AG04449 (cell line): ENCODE data around the gene WDR54.
"Not testable (repeated sequence)": the region's sequence is repeated elsewhere in the genome, so short reads cannot be mapped to it uniquely, and the experiment has no call there.

Experiments
- CTCF ChIA-PET: fragments of 350-600 bp; formaldehyde crosslinking; extraction: SDS; loops from one replicate; lab custom pipeline; 2021; ENCODE audit warnings: antibody characterized with exemption; lab: Yijun Ruan, JAX
- POLR2A ChIA-PET: fragments of 400-600, 350-600 bp; formaldehyde crosslinking; extraction: SDS; loops from one replicate; lab custom pipeline; 2020; ENCODE audit warnings: antibody characterized with exemption, inconsistent platforms; lab: Yijun Ruan, JAX
- DNase-seq: peaks from one replicate; pipeline ENCODE4 v3.0.0-alpha.2; 2010; ENCODE audit warnings: low read depth, low spot score
- H3K4me3 ChIP-seq: 2 replicates; pipeline ENCODE4 v1.5.1; 2011; ENCODE audit warnings: low read depth, mild to moderate bottlenecking, control low read depth, low read length
- TF ChIP-seq, protein P1 (sequence below): IDR thresholded peaks from one replicate; pipeline ENCODE4 v1.5.1; 2011; ENCODE audit warnings: mild to moderate bottlenecking, moderate library complexity, low read length, control low read depth, inconsistent platforms; ENCODE audit not compliant: insufficient read depth; ENCODE audit errors: missing control alignments

The WDR54 gene

DNA sequence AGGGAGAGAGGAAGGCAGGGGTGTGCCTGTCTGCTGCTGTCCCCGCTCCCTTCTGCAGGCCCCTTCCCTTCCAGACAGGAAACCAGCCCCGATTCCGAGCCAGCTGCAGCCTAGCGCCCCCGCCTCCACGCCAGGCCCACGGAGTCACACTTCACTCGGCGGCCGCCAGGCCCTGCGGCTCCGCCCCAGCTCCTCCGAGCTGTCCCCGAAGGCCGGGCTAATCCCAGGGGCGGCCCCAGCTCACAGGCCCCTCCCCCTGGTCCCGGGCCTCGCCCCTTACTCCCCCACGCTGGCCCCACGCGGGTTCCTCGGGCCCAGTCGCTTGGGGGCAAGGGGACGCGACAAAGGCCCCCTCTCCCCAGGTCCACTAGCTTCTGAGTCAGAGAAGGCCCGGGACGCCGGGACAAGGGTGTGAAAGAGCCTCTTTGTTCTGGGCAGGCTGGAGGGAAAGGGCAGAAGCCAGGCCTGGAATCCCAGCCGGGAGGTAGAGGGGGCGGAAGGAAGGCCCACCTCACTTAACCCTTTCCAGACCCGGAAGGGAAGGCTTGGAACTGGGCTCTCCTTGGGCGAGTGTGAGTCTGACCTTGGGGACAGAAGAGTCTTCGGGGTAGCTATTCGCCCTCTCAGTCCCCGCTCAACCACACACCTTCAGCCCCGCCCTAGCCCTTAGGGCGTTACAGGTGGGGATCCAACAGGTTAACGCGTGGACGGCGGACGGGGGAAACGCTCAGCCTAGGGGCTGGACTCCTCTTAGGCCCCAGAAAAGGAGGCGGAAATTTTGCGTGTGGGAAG, 19.0 kb downstream of the WDR54 start:
- DNase-seq: no peak
- ChIA-PET CTCF (interaction anchor here (1.1 to 2.7 kb wide), 9 partner anchors 10 to 106 kb away, joined by 3 to 16 read pairs (median 7); partner anchors contain the start of genes CCDC142, INO80B and TTC31), POLR2A (interaction anchor here (0.6 to 1.1 kb wide), 5 partner anchors 13 to 35 kb away, joined by 3 to 8 read pairs (median 3); partner anchors contain the start of genes INO80B and WBP1)
- H3K4me3 ChIP-seq: peak overlapping the region; percentile 71
- TF ChIP-seq, protein P1, sequence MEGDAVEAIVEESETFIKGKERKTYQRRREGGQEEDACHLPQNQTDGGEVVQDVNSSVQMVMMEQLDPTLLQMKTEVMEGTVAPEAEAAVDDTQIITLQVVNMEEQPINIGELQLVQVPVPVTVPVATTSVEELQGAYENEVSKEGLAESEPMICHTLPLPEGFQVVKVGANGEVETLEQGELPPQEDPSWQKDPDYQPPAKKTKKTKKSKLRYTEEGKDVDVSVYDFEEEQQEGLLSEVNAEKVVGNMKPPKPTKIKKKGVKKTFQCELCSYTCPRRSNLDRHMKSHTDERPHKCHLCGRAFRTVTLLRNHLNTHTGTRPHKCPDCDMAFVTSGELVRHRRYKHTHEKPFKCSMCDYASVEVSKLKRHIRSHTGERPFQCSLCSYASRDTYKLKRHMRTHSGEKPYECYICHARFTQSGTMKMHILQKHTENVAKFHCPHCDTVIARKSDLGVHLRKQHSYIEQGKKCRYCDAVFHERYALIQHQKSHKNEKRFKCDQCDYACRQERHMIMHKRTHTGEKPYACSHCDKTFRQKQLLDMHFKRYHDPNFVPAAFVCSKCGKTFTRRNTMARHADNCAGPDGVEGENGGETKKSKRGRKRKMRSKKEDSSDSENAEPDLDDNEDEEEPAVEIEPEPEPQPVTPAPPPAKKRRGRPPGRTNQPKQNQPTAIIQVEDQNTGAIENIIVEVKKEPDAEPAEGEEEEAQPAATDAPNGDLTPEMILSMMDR: peak; percentile 49

DNA sequence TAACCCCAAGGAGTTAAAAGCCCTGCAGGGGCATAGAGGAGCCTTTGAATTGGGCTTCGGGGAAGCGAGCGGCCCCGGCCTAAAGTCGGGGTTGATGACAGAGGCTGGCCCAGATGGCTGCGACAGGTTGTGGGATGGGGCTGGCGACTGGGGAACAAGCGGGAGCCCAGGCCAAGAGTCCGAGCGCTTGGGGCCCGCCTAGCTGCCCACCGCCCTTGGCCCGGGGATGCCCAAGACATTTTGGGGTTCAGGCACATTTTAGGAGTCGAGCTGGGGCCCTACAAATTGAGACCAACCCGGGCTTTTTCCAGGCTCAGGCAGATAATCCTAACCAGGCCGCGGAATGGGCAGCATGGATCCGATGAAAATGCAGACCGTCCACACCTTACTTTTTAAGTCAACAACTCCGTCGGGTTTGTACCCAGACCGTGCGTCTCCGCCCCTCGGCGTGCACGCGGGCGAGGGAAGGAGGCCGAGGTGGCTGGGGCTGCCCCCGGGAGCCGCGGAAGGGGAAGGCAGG, 19.7 kb downstream of the WDR54 start:
- ChIA-PET POLR2A (no interaction called here), CTCF (interaction anchor here (1.2 to 2.7 kb wide), 4 partner anchors 10 to 106 kb away, joined by 6 to 16 read pairs (median 8); partner anchors contain the start of gene INO80B)

DNA sequence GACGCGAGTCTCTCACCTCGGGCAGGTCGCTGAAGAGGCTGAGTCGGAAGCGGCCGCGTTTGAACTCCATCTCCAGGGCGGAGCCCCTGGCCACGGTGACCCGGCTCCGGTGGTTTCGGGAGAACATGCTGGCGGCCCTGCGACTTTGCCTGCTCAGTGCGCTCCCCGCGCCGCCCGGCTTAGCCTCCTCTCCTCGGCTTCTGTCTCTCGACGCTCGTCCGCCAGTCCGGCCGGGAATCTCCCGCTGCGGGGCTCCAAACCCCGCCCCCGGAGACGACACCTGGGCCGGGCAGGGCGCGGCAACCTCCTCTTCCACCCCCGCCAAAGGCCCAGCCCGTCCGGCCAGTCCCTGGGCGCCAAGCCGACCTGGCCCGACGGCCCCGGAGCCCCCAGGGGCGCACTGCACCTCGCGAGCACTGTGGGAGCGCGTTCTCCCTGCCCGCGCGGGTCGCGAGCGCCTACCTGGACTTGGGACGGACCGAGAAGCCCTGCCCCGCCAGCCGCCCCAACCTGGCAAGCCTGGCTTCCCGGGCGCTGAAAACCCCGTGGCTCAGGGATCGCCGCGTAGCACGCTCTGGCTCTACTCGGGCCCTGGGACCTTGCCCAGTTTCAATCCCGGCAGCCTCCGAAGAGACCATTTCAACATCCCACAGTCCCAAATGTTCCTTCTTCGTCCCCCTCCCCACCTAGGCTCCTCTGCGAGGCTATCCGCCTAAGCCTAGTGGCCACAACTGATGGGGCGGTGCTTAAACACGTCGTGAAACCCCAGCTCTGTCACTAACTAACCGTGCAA, 20.4 kb downstream of the WDR54 start, which contains the start of gene RTKN:
Gene RTKN, minus strand, starts transcription at position 248 of the 793 bp plus-strand sequence. Its CDS starts 121 bp downstream, at position 127.
- ChIA-PET POLR2A (no interaction called here), CTCF (interaction anchor here (1.2 to 2.2 kb wide), 4 partner anchors 13 to 53 kb away, joined by 3 to 6 read pairs (median 4); partner anchors contain the start of gene INO80B)
- no peak for DNase-seq
- peak within 1 kb of the TSS; percentile 71 for H3K4me3 ChIP-seq
- TF ChIP-seq, protein P1: no peak

More for the DNA sequence above, 19.7 kb downstream of the WDR54 start:
- H3K4me3 ChIP-seq: no peak overlapping the region
- no peak for DNase-seq
- TF ChIP-seq, protein P1: no peak

DNA sequence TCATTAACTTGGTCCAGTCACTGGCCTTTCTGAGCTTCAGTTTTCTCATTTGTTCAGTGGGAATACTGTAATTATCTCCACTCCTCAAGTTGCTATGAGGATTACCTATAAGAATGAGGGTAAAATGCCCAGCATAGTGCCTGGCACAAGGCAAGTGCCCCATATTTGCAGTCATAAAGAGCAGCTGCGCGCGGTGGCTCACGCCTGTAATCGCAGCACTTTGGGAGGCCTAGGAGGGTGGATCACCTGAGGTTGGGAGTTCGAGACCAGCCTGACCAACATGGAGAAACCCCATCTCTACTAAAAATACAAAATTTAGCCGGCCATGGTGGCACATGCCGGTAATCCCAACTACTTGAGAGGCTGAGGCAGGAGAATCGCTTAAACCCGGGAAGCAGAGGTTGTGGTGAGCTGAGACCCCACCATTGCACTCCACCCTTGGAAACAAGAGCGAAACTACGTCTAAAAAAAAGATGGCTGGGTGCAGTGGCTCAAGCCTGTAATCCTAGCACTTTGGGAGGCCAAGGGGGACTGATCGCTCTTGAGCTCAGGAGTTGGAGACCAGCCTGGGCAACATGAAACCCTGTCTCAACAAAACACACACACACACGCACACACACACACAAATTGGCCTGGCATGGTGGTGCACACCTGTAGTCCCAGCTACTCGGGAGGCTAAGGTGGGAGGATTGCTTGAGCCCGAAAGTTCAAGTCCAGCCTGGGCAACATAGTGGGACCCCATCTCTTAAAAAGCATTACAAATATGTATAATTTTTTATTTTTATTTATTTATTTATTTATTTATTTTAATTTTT, 21.2 kb downstream of the WDR54 start:
- H3K4me3 ChIP-seq, DNase-seq, POLR2A ChIA-PET: not testable (repeated sequence)
- CTCF ChIA-PET: interaction anchor here (1.2 to 1.5 kb wide), 4 partner anchors 12 to 53 kb away, joined by 3 to 4 read pairs (median 4); partner anchors contain the start of gene INO80B

DNA sequence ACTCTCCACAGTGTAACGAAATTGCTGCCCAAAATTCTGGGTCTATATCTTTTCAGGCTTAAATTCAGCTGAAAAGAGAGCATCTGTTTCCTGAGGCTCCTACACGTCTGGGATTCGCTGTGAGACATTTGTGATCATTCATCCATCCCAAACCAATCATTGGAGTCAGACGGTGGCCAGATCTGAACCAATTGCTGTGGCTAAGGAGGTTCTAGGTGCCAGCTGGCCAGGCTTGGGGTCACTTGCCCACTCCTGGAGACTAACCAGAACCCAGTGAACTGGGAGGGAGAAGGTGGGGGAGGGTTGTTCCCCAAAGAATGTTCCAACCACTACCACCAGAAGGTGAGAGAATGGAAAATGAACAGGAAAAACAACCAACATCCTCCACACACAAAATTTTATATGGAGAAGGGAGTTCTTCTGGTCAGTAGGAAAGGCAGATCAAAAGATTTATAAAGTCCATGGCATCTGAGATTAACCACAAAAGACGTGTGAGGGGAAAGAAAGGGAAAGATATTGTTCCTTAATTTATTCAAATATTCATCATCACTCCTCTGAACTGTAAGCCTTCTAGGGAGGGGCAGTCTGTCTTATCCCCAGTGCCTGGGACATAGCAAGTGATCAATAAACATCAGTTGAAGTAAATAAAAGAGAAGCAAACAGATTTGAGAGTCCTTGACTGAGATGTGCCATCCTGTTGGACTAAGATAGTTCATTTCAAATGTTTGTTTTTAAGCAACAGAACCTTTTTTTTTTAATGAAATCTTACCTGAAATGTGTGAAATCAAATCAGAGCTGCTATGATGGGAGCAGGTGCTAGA, 23.2 kb downstream of the WDR54 start:
- no peak for DNase-seq
- ChIA-PET CTCF (interaction anchor here (1.0 to 2.4 kb wide), 2 partner anchors 10 to 53 kb away, joined by 3 to 10 read pairs; no protein-coding TSS in a partner anchor), POLR2A (interaction anchor here (1.3 kb wide), 1 partner anchor 14 kb away, joined by 4 read pairs; the partner anchor contains the start of gene WBP1)
- TF ChIP-seq, protein P1: no peak
- H3K4me3 ChIP-seq: no peak overlapping the region
